Stomach (tissue), 9 donors: ENCODE results near the gene TBC1D1. TPM values are rescaled to one million over a fixed set of nuclear protein-coding genes. Genes with fewer than 3 reads are reported as not detected.

Source experiments
- DNase-seq, 2 donors: peaks; one replicate each; pipeline versions ENCODE4 v3.0.0 to v3.0.0-alpha.2; 2013 to 2019
- H3K27ac ChIP-seq, 5 donors: fragments of 200-600 bp in 4 of 5; sonication (generic) in 4 of 5; one replicate each; pipeline ENCODE4 v1.5.1; 2013 to 2019; ENCODE audit warnings: mild to moderate bottlenecking in 1 of 5, moderate library complexity in 1 of 5
- H3K27me3 ChIP-seq, 3 donors: fragments of 200-600 bp; sonication (generic); one replicate each; pipeline ENCODE4 v1.5.1; 2017 to 2019; ENCODE audit warnings: mixed run types in 1 of 3
- H3K36me3 ChIP-seq, 4 donors: fragments of 200-600 bp; sonication (generic); 1 replicate in 3 of 4; 2 replicates in 1 of 4; pipeline ENCODE4 v1.5.1; 2016 to 2019
- H3K4me1 ChIP-seq, 4 donors: fragments of 200-600 bp; sonication (generic); one replicate each; pipeline ENCODE4 v1.5.1; 2016 to 2019
- H3K4me3 ChIP-seq, 4 donors: fragments of 200-600 bp; sonication (generic) in 3 of 4; one replicate each; pipeline ENCODE4 v1.5.1; 2016 to 2019; ENCODE audit warnings: mild to moderate bottlenecking in 1 of 4
- H3K9me3 ChIP-seq, 4 donors: fragments of 200-600 bp; sonication (generic); one replicate each; pipeline ENCODE4 v1.5.1; 2016 to 2019
- EP300 ChIP-seq: sonication (generic); formaldehyde crosslinking; IDR thresholded peaks from one replicate; pipeline ENCODE4 v1.6.1; 2017; ENCODE audit warnings: antibody characterized with exemption
- POLR2A ChIP-seq, 4 donors: fragments of 450-650 bp; IDR thresholded peaks; one replicate each; pipeline ENCODE4 v1.6.1; 2016; ENCODE audit warnings: antibody characterized with exemption in 4 of 4, control low read depth in 2 of 4, mild to moderate bottlenecking in 1 of 4, moderate library complexity in 1 of 4
- POLR2AphosphoS5 ChIP-seq, 3 donors: sonication (generic); formaldehyde crosslinking; IDR thresholded peaks; one replicate each; pipeline ENCODE4 v1.6.1; 2016; ENCODE audit warnings: antibody characterized with exemption in 3 of 3
- WGBS, 5 donors: extraction: QIAGEN DNeasy Blood & Tissue Kit in 3 of 5; methylation state at CpG; one replicate each; pipeline versions ENCODE4 v1.1.5 to v1.1.7; 2013 to 2018; 5-methylcytosine and 5-hydroxymethylcytosine counted together
- intact Hi-C: fragments of 100-400 bp; cut with DNase I; formaldehyde crosslinking; loops from one replicate; pipeline ENCODE4 v1.15.1; 2023; ENCODE audit warnings: low total_unique reads
- polyA plus RNA-seq, 3 donors: library from polyadenylated mRNA; stranded (reverse); fragments of 200-250 nt; gene quantifications; one replicate each; pipeline ENCODE4 v1.2.3, GENCODE V29; 2013
- total RNA-seq, 5 donors: library from RNA; depleted of rRNA; stranded (reverse); fragments of >200 nt; gene quantifications; one replicate each; pipeline versions ENCODE4 v1.1.0 to v1.2.3, GENCODE V29; 2014 to 2016
- TF ChIP-seq, protein P1 (sequence below), 7 experiments: fragments of 450-650 bp in 4 of 7; fragments of 200-600 bp in 3 of 7; sonication (generic) in 3 of 7; IDR thresholded peaks; one replicate each; pipeline ENCODE4 v1.5.1; 2016 to 2019; ENCODE audit warnings: antibody characterized with exemption in 7 of 7, control low read depth in 2 of 7, mild to moderate bottlenecking in 1 of 7
- donor health status: healthy with polysubstance abuse.
- donor health status: Bipolar disorder and iron deficiency.
- donor health status: healthy.

Gene TBC1D1
- total and polyA plus RNA-seq, 8 donors, result 18.8 to 165 (median 49.5) TPM

- H3K4me3 ChIP-seq, result no peak overlapping the region
- intact Hi-C loops, result loop anchor here (10.0 kb wide), 1 partner anchor 494 kb away; no protein-coding TSS in a partner anchor
- 67 to 87% (median 84%) methylated on average over 3 of the region's 3 CpGs for WGBS, 5 donors
- no peaks in the 10 kb centered on the region for H3K9me3 ChIP-seq
- DNase-seq, result peak in 1 of 2 donors; percentile 68
- H3K27me3 ChIP-seq, result no peaks in the 10 kb centered on the region
- H3K36me3 ChIP-seq, result no peaks in the 10 kb centered on the region
- peaks cover 16 to 41% (median 26%) of the 10 kb centered on the region in 4 donors for H3K4me1 ChIP-seq
- TF ChIP-seq EP300, result no peak
- H3K27ac ChIP-seq, result no peak overlapping the region
Observed at GRCh38 chr4:38181286-38181685, 290.4 kb downstream of the TBC1D1 start.

DNA sequence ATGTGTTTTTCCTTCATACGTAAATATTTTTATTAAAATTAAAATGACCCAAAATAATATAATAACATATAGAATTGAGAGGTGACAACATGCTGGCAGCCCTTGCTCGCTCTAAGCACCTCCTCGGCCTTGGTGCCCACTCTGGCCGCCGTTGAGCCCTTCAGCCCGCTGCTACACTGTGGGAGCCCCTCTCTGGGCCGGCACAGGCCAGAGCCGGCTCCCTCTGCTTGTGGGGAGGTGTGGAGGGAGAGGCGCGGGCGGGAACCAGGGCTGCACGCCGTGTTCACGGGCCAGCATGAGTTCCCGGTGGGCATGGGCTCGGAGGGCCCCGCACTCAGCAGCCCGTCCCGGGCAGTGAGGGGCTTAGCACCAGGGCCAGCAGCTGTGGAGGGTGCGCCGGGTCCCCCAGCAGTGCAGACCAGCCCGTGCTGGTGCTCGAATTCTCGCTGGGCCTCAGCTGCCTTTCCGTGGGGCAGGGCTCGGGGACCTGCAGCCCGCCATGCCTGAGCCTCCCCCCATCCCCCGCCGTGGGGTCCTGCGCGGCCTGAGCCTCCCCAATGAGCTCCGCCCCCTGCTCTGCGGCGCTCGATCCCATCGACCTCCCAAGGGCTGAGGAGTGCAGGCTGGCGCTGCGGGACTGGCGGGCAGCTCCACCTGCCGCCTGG, 291.6 kb downstream of the TBC1D1 start:
- Histone ChIP-seq H3K9me3 (no peaks in the 10 kb centered on the region), H3K4me1 (peaks cover 4 to 29% (median 20%) of the 10 kb centered on the region in 4 donors), H3K27ac (no peak overlapping the region), H3K36me3 (no peaks in the 10 kb centered on the region), H3K27me3 (no peaks in the 10 kb centered on the region), H3K4me3 (no peak overlapping the region)
- no peak for TF ChIP-seq POLR2AphosphoS5 (IDR thresholded peaks at IDR 0.05)
- TF ChIP-seq POLR2A (IDR thresholded peaks at IDR 0.05), result no peak
- no peak for TF ChIP-seq EP300
- TF ChIP-seq, protein P1, sequence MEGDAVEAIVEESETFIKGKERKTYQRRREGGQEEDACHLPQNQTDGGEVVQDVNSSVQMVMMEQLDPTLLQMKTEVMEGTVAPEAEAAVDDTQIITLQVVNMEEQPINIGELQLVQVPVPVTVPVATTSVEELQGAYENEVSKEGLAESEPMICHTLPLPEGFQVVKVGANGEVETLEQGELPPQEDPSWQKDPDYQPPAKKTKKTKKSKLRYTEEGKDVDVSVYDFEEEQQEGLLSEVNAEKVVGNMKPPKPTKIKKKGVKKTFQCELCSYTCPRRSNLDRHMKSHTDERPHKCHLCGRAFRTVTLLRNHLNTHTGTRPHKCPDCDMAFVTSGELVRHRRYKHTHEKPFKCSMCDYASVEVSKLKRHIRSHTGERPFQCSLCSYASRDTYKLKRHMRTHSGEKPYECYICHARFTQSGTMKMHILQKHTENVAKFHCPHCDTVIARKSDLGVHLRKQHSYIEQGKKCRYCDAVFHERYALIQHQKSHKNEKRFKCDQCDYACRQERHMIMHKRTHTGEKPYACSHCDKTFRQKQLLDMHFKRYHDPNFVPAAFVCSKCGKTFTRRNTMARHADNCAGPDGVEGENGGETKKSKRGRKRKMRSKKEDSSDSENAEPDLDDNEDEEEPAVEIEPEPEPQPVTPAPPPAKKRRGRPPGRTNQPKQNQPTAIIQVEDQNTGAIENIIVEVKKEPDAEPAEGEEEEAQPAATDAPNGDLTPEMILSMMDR (IDR thresholded peaks at IDR 0.05), result no peak
- 92 to 99% (median 97%) methylated on average over 18 to 40 of the region's 40 CpGs for WGBS, 5 donors
- DNase-seq, result no peak
- intact Hi-C loops, result loop anchor here (10.0 kb wide), 1 partner anchor 492 kb away; no protein-coding TSS in a partner anchor

DNA sequence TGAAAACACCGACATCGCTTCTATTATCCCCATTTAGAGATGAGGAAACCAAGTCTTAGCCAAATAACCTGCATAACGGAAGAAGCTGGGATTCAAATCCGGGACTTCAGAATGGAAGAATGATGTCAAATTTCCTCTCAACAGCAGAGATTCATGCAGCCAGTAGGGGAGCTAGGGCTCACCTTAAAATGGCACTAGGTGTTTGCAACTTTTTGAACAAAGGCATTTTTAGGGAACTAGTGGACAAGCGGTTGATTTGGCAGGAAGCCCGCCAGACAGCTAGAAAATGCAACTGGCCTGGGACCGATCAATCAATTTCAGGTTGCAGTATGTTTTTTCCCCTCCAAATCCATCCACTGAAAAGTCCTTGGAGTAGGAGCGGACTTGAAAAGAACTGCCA, 293.5 kb downstream of the TBC1D1 start:
- Histone ChIP-seq H3K36me3 (no peaks in the 10 kb centered on the region), H3K4me3 (no peak overlapping the region), H3K27ac (no peak overlapping the region), H3K4me1 (peaks cover 6 to 24% (median 17%) of the 10 kb centered on the region in 4 donors), H3K9me3 (no peaks in the 10 kb centered on the region), H3K27me3 (no peaks in the 10 kb centered on the region)
- intact Hi-C loops, result loop anchor here (10.0 kb wide), 1 partner anchor 490 kb away; no protein-coding TSS in a partner anchor
- 90 to 95% (median 92%) methylated on average over 8 of the region's 8 CpGs for WGBS, 5 donors
- no peak for TF ChIP-seq POLR2AphosphoS5 (IDR thresholded peaks at IDR 0.05)
- TF ChIP-seq, protein P1 (IDR thresholded peaks at IDR 0.05), result no peak
- no peak for TF ChIP-seq EP300
- TF ChIP-seq POLR2A (IDR thresholded peaks at IDR 0.05), result no peak
- no peak for DNase-seq

DNA sequence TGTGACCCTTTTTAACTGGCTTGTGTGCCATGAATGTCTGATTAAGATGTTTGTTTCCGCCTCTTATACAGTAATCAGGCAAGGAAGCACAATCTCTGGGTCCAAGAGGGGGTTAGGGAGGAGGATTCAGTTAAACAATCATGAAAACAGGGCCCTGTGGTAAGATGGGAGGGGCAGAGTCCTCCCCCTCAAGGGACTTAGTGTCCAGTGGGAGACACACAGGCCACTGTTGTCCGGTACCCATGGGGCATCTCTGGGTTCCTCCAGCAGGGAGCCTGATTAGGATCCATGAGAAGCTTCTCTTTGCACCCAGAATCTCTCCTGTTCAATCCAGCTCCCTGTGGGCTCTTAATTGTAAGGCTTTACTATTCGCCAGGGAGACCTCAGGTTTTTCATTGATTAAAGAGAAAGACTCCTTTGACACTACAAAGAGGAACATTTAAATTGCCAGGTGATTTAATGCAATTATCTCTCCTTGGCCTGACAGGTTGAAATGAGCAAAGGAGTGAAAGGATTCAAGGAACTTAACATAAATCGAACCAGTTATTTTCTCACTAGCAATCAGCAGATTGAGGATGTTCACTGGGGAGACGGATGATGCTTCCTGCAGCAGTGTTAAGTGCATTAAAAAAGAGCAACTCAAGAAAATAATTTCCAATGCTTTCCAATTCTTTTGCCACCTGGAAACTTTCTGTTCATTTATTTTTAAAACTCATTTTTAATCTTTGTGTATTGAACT, 294.7 kb downstream of the TBC1D1 start:
- no peaks in the 10 kb centered on the region for H3K27me3 ChIP-seq

More for the DNA sequence above, 294.7 kb downstream of the TBC1D1 start:
- intact Hi-C loops, result loop anchor here (10.0 kb wide), 1 partner anchor 489 kb away; no protein-coding TSS in a partner anchor
- H3K9me3 ChIP-seq, result no peaks in the 10 kb centered on the region
- no peaks in the 10 kb centered on the region for H3K36me3 ChIP-seq
- WGBS, 5 donors, result 75 to 95% (median 83%) methylated on average over 5 of the region's 5 CpGs
- H3K4me3 ChIP-seq, result no peak overlapping the region
- DNase-seq, result no peak
- no peak for TF ChIP-seq POLR2AphosphoS5 (IDR thresholded peaks at IDR 0.05)
- TF ChIP-seq POLR2A (IDR thresholded peaks at IDR 0.05), result no peak
- TF ChIP-seq, protein P1 (IDR thresholded peaks at IDR 0.05), result no peak
- TF ChIP-seq EP300, result no peak
- no peak overlapping the region for H3K27ac ChIP-seq
- H3K4me1 ChIP-seq, result peaks cover 6 to 24% (median 12%) of the 10 kb centered on the region in 4 donors
